Smooth muscle cell of the umbilical artery (primary cell): ENCODE results near the gene UVRAG. TPM values are rescaled to one million over a fixed set of nuclear protein-coding genes. Genes with fewer than 3 reads are reported as not detected.

Experiments
- total RNA-seq: library from RNA; depleted of rRNA; stranded (reverse); fragments of >200 nt; gene quantifications from 2 replicates; pipeline ENCODE4 v1.2.3, GENCODE V29; 2014

UVRAG gene
- total RNA-seq: 19.0 and 20.0 TPM in 2 replicates

GRCh38 chr11:75814677-75815344 is at the start of gene UVRAG:
UVRAG (plus strand) TSS chr11:75815210; CDS start chr11:75815408, 198 bp downstream.

GRCh38 chr11:75768112-75768908 is 46.7 kb upstream of the UVRAG start, which contains the start of gene DGAT2:
DGAT2 (plus strand) TSS chr11:75768778; CDS start chr11:75768992, 214 bp downstream.

Other genes with a start within 250 kb of the UVRAG start
- 0.59 and 0.69 TPM in 2 replicates for gene MAP6, start 146.2 kb upstream of the UVRAG start, total RNA-seq
- not detected in 2 replicates for gene MOGAT2, start 97.4 kb upstream of the UVRAG start, total RNA-seq
- gene DGAT2, start 46.4 kb upstream of the UVRAG start, total RNA-seq: 2.5 and 5.6 TPM in 2 replicates